H54 (cell line): Measurements from ENCODE around the gene CASP3.
"Not testable (repeated sequence)": the region's sequence is repeated elsewhere in the genome, so short reads cannot be mapped to it uniquely, and the experiment has no call there.

ENCODE experiments used
- DNase-seq: peaks from one replicate; pipeline ENCODE4 v3.0.0; 2011; ENCODE audit warnings: low spot score, mixed read lengths; ENCODE audit not compliant: insufficient read length
- FAIRE-seq: peaks from 3 replicates; lab custom pipeline; 2011; peaks lifted over from hg19 to GRCh38; lab: Jason Lieb, UNC
- POLR2A ChIP-seq: IDR thresholded peaks from 2 replicates; pipeline ENCODE4 v1.6.1; 2011; ENCODE audit warnings: low read depth, mild to moderate bottlenecking, low read length

CASP3 gene

GRCh38 chr4:184674011-184674410 is 24.8 kb upstream of the CASP3 start:
- no peak for FAIRE-seq
- no peak for TF ChIP-seq POLR2A
- DNase-seq = no peak

- DNase-seq (no peak), FAIRE-seq (no peak)
These were observed 23.5 kb upstream of the CASP3 start for GRCh38 chr4:184672741-184673140.

GRCh38 chr4:184671101-184671500 is 21.9 kb upstream of the CASP3 start:
- DNase-seq (no peak), FAIRE-seq (no peak)
- TF ChIP-seq POLR2A = no peak

More at GRCh38 chr4:184672741-184673140, 23.5 kb upstream of the CASP3 start:
- no peak for TF ChIP-seq POLR2A

GRCh38 chr4:184669251-184669650 is 20.0 kb upstream of the CASP3 start:
- no peak for DNase-seq
- FAIRE-seq = no peak
- TF ChIP-seq POLR2A = no peak

GRCh38 chr4:184668511-184669114 is 19.4 kb upstream of the CASP3 start:
- TF ChIP-seq POLR2A = no peak
- DNase-seq (no peak), FAIRE-seq (no peak)

GRCh38 chr4:184668096-184668495 is 18.8 kb upstream of the CASP3 start:
- FAIRE-seq (no peak), DNase-seq (no peak)
- no peak for TF ChIP-seq POLR2A

- TF ChIP-seq POLR2A = no peak
- FAIRE-seq (no peak), DNase-seq (no peak)
These were observed 17.4 kb upstream of the CASP3 start for GRCh38 chr4:184666670-184667069.

GRCh38 chr4:184664445-184665210 is 15.4 kb upstream of the CASP3 start:
- FAIRE-seq (no peak), DNase-seq (no peak)
- TF ChIP-seq POLR2A = no peak

- no peak for FAIRE-seq
- TF ChIP-seq POLR2A = no peak
- no peak for DNase-seq
These were observed 13.0 kb upstream of the CASP3 start for GRCh38 chr4:184662236-184662635.

- FAIRE-seq = no peak
- TF ChIP-seq POLR2A = no peak
- no peak for DNase-seq
These were observed 11.7 kb upstream of the CASP3 start for GRCh38 chr4:184660978-184661377.

- not testable (repeated sequence) for FAIRE-seq, DNase-seq
These were observed 8.6 kb upstream of the CASP3 start for GRCh38 chr4:184657820-184658219.

GRCh38 chr4:184657144-184657543 is 7.9 kb upstream of the CASP3 start:
- no peak for TF ChIP-seq POLR2A
- DNase-seq (no peak), FAIRE-seq (no peak)

GRCh38 chr4:184655889-184656869 is 6.9 kb upstream of the CASP3 start:
- no peak for DNase-seq
- no peak for TF ChIP-seq POLR2A
- no peak for FAIRE-seq

GRCh38 chr4:184653650-184654049 is 4.4 kb upstream of the CASP3 start:
- DNase-seq (no peak), FAIRE-seq (no peak)
- TF ChIP-seq POLR2A = no peak

- FAIRE-seq, DNase-seq: not testable (repeated sequence)
These were observed 3.4 kb upstream of the CASP3 start for GRCh38 chr4:184652681-184653080.
